HEK293 (cell line): ENCODE data around the gene FRMD4A.

ENCODE experiments used
- GLIS1 ChIP-seq: fragments of 450-650 bp; formaldehyde crosslinking; IDR thresholded peaks from 2 replicates; pipeline ENCODE4 v1.5.1; 2016; ENCODE audit warnings: missing biosample characterization, missing genetic modification characterization
- ZBTB1 ChIP-seq: fragments of 450-650 bp; formaldehyde crosslinking; IDR thresholded peaks from 2 replicates; pipeline ENCODE4 v1.5.1; 2016; ENCODE audit warnings: missing biosample characterization, missing genetic modification characterization
- ZFP3 ChIP-seq: fragments of 450-650 bp; formaldehyde crosslinking; IDR thresholded peaks from 2 replicates; pipeline ENCODE4 v1.5.1; 2016; ENCODE audit warnings: low read depth, missing biosample characterization, missing genetic modification characterization
- ZNF184 ChIP-seq: fragments of 450-650 bp; IDR thresholded peaks from 2 replicates; pipeline ENCODE4 v1.5.1; 2018; ENCODE audit warnings: missing biosample characterization, mild to moderate bottlenecking, missing genetic modification characterization
- ZNF274 ChIP-seq, 2 experiments: fragments of 200-500 bp in 1 of 2; fragments of 450-650 bp in 1 of 2; sonication (Bioruptor generic) in 1 of 2; formaldehyde crosslinking in 1 of 2; IDR thresholded peaks; 2 replicates each; pipeline versions ENCODE4 v1.5.1 to v1.6.1; 2014 to 2016; ENCODE audit warnings: borderline replicate concordance in 1 of 2, inconsistent platforms in 1 of 2, low read length in 1 of 2, missing biosample characterization in 1 of 2, missing genetic modification characterization in 1 of 2
- TF ChIP-seq, protein P1 (sequence below): IDR thresholded peaks from 2 replicates; pipeline ENCODE4 v1.6.1; 2011; ENCODE audit warnings: mild to moderate bottlenecking, low read depth, low read length, borderline replicate concordance
- TF ChIP-seq, protein P2 (sequence below): fragments of 450-650 bp; formaldehyde crosslinking; IDR thresholded peaks from 2 replicates; pipeline ENCODE4 v1.5.1; 2016; ENCODE audit warnings: missing biosample characterization, missing genetic modification characterization

DNA sequence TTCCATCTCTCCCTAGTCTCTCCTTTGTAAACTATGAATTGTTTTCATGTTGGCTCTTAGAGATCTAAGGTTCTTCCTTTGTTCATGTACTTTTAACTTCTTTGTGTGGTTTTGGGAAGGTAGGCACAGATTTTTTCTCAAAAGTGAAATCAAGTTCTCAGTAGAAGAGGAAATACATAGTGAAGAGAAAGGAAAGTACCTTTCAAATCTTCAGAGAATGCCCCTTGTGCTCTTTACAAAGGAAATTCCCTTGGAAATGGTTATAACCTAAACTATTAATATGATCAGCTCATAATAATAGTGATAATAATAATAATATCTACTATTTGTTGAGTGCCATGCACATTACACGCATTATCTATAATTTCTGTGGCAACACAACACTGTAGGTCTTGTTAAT lies 425.4 kb downstream of the FRMD4A start:
- no peak for TF ChIP-seq ZNF184 (tag by site-specific recombination)
- no peak for TF ChIP-seq ZFP3
- TF ChIP-seq ZNF274 (IDR thresholded peaks at IDR 0.05; ENCODE audit: low read length), result no peak
- no peak for TF ChIP-seq ZNF274 (tag by site-specific recombination; IDR thresholded peaks at IDR 0.05; ENCODE audit: borderline replicate concordance)
- TF ChIP-seq, protein P1, sequence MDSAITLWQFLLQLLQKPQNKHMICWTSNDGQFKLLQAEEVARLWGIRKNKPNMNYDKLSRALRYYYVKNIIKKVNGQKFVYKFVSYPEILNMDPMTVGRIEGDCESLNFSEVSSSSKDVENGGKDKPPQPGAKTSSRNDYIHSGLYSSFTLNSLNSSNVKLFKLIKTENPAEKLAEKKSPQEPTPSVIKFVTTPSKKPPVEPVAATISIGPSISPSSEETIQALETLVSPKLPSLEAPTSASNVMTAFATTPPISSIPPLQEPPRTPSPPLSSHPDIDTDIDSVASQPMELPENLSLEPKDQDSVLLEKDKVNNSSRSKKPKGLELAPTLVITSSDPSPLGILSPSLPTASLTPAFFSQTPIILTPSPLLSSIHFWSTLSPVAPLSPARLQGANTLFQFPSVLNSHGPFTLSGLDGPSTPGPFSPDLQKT, result no peak
- TF ChIP-seq GLIS1, result no peak
- TF ChIP-seq, protein P2, sequence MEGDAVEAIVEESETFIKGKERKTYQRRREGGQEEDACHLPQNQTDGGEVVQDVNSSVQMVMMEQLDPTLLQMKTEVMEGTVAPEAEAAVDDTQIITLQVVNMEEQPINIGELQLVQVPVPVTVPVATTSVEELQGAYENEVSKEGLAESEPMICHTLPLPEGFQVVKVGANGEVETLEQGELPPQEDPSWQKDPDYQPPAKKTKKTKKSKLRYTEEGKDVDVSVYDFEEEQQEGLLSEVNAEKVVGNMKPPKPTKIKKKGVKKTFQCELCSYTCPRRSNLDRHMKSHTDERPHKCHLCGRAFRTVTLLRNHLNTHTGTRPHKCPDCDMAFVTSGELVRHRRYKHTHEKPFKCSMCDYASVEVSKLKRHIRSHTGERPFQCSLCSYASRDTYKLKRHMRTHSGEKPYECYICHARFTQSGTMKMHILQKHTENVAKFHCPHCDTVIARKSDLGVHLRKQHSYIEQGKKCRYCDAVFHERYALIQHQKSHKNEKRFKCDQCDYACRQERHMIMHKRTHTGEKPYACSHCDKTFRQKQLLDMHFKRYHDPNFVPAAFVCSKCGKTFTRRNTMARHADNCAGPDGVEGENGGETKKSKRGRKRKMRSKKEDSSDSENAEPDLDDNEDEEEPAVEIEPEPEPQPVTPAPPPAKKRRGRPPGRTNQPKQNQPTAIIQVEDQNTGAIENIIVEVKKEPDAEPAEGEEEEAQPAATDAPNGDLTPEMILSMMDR (tag by site-specific recombination), result no peak
- no peak for TF ChIP-seq ZBTB1
